GM19025 (cell line): ENCODE results near the gene AMIGO3.
A peak's percentile ranks its signal among the peaks of the same experiment; 100 is the strongest.
"Not testable (repeated sequence)": the region's sequence is repeated elsewhere in the genome, so short reads cannot be mapped to it uniquely, and the experiment has no call there.

Source experiments
- ATAC-seq: cut with Tn5 transposase; IDR thresholded peaks from one replicate; pipeline ENCODE4 v1.9.1; 2021; ENCODE audit warnings: mild to moderate bottlenecking, low read depth, moderate library complexity; ENCODE audit not compliant: unreplicated experiment

The AMIGO3 gene

GRCh38 chr3:49719214-49719884 lies at the start of gene AMIGO3:
Gene AMIGO3 (minus strand): TSS chr3:49719684. CDS start chr3:49719465, 219 bp downstream.
- peak; percentile 42 for ATAC-seq

DNA sequence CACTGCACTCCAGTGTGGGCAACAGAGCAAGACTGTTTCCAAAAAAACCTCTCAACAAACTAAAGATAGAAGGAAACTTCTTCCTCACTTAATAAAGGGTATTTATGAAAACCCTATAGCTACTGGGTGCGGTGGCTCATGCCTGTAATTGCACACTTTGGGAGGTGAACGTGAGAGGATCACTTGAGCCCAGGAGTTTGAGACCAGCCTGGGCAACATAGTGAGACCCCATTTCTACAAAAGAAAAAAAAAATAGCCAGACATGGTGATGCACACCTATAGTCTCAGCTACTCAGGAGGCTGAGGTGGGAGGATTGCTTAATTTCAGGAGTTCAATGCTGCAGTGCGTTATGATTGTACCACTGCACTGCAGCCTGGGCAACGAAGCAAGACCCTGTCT lies 44.5 kb upstream of the AMIGO3 start:
- no peak for ATAC-seq

DNA sequence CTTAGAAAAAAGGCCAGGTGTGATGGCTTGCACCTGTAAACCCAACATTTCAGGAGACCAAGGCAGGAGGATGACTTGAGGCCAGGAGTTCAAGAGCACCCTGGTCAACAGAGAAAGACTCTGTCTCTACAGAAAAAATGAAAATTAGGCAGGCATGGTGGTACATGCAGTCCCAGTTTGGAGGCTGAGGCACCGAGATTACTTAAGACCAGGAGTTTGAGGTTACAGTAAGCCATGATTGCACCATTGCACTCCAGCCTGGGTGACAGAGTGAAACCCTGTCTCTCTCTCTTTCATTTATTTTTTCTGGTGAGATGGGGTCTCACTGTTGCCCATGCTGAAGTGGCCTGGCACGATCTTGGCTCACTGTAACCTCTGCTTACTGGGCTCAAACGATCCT lies 42.2 kb upstream of the AMIGO3 start:
- ATAC-seq: no peak

GRCh38 chr3:49759226-49759625 lies 39.7 kb upstream of the AMIGO3 start:
- no peak for ATAC-seq

GRCh38 chr3:49757197-49757596 lies 37.7 kb upstream of the AMIGO3 start:
- no peak for ATAC-seq

GRCh38 chr3:49756036-49756435 lies 36.6 kb upstream of the AMIGO3 start:
- ATAC-seq: no peak

DNA sequence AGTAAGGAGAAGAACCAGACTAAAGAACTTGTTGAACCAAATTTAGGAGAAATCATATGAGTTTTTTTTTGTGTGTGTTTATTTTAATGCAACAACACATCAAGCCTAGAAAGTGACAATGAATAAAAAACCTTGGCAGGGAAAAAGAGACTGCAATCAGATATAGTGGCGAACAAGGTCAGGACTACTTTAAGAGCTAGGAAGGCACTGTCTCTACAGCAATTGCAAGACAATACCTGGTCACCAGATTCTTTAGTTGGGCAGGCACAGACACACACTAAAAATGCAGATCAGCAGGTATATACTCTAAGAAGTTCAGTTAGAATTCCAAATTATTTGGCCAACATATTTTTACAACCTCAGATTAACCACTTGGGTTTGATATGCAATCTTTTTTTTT lies 35.1 kb upstream of the AMIGO3 start:
- no peak for ATAC-seq

- no peak for ATAC-seq
Measured at GRCh38 chr3:49751501-49751900, 32.0 kb upstream of the AMIGO3 start.

- ATAC-seq: no peak
Measured at GRCh38 chr3:49750056-49750455, 30.6 kb upstream of the AMIGO3 start.

DNA sequence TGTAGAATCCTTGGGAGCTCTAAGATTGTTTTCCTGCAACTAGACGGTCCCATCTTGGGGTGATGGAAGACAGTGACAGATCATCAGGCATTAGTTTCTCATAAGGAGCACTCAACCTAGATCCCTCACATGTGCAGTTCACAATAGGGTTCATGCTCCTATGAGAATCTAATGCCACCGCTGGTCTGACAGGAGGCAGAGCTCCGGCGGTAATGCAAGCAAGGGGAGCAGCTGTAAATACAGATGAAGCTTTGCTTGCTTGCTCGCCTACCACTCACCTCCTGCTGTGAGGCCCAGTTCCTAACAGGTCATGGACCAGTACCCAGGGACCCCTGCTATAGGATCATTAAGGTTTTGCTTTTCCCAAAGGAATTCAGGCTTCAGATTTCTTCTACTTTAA lies 29.4 kb upstream of the AMIGO3 start:
- not testable (repeated sequence) for ATAC-seq

DNA sequence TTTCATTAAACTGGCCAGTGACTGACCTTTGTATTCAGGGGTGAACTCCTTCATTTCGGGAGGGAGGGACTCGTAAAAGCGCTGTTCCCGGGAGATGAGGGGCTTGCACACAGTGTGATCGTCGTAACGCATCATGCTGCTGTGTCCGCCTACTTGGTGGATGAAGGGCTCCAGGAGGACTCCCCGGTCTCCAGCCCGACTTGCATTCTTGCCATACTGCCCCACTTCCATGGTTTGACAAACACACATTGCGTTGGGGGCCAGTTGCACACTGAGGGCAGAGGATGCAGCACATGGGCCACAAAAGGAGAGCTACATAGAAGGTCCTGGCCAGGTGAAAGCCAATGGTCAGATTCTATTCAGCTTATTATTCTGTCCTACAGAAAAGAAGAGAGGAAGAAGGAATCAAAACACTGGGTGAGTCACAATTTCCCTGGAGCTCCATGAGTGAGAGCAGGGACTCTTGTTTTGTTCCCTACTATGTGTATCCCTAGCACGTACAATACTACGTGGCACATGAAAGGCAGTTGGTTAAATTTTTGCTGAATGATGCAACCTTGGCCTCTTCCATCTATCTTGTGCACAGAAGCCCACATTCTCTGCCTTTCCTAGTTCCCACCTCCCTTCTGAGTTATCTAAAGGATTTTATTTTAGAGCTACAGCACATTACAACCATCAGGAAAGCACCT lies 28.5 kb upstream of the AMIGO3 start:
- no peak for ATAC-seq

DNA sequence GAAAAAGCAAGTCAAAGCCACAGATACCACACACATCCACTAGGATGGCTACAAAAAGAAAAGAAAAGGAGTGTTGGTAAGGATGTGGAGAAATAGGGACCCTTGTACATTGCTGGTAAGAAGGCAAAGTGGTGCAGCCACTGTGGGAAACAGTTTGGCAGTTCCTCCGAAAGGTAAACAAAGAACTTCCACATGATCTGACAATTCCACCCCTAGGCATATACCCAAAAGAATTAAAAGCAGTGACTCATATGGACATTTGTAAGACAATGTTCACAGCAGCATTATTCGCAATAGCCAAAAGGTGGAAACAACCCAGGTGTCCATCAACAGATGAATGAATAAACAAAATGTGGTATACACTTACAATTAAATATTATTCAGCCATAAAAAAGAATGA lies 26.5 kb upstream of the AMIGO3 start:
- no peak for ATAC-seq

DNA sequence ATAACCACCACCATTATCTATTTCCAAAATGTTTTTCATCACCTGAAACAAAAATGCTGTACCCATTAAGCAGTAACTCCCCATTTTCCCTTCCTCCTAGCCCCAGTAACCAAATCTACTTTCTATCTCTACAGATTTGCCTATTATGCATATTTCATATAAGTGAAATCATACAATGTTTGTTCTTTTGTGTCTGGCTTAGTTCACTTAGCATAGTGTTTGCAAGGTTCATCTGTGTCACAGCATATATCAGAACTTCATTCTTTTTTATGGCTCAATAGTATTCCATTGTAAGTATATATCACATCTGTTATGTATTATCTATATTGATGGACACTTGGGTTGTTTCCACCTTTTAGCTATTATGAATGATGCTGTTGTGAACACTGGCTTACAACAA lies 20.9 kb upstream of the AMIGO3 start:
- ATAC-seq: no peak

GRCh38 chr3:49738067-49738713 lies 18.7 kb upstream of the AMIGO3 start:
- ATAC-seq: no peak

GRCh38 chr3:49734752-49735151 lies 15.3 kb upstream of the AMIGO3 start:
- ATAC-seq: no peak

DNA sequence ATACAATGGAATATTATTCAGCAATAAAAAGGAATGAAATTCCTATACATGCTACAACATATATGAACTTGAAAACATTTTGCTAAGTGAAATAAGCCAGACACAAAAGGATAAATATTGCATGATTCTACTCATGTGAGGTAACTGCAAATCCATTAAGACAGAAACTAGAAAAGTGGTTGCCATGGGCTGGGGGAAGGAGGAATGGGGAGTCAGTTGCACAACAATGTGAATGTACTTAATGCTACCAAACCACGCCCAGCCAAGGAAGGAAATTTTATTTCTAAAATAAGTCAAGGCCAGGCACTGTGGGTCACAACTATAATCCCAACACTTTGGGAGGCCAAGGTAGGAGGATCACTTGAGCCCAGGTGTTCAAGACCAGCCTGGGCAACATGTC lies 14.1 kb upstream of the AMIGO3 start:
- no peak for ATAC-seq

DNA sequence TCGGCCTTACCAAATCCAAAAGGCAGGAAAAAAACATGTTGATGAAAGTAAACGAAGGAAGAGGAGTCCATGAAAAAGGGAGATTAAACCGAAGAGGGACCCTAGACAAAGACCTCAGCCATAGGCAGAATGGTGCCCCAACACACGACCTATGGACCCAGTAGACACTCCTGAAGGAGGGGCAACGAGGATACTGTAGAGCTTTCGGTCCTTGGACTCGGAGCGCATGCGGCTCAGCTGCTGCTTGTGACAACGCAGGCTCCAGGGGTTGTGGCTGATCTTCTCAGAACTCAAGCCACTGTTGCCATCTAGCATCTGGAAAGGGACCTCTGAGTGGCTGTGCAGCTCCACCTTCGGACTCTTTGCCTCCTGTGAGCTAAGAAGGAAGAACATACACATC lies 13.1 kb upstream of the AMIGO3 start:
- ATAC-seq: no peak

DNA sequence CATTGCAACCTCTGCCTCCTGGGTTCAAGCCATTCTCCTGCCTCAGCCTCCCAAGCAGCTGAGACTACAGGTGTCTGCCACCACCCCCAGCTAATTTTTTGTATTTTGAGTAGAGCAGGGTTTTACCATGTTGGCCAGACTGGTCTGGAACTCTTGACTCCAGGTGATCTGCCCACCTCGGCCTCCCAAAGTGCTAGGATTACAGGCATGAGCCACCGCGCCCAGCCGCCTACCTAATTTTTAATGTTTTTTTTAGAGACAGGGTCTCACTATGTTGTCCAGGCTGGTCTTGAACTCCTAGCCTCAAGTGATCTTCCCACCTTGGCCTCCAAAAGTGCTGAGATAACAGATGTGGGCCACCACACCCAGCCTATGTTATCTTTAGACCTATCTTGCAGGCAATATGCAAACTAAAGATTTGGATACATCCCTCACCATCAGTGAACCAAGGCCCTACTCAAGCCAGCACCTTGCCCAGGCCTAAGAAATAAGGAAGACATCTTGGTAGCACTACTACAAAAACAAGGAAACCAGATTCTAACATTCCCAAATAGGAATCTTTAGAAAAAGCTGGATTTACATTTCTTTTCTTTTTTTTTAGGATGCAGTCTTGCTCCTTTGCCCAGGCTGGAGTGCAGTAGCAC lies 10.6 kb upstream of the AMIGO3 start:
- no peak for ATAC-seq

- ATAC-seq: no peak
Measured at GRCh38 chr3:49727924-49728361, 8.5 kb upstream of the AMIGO3 start.

DNA sequence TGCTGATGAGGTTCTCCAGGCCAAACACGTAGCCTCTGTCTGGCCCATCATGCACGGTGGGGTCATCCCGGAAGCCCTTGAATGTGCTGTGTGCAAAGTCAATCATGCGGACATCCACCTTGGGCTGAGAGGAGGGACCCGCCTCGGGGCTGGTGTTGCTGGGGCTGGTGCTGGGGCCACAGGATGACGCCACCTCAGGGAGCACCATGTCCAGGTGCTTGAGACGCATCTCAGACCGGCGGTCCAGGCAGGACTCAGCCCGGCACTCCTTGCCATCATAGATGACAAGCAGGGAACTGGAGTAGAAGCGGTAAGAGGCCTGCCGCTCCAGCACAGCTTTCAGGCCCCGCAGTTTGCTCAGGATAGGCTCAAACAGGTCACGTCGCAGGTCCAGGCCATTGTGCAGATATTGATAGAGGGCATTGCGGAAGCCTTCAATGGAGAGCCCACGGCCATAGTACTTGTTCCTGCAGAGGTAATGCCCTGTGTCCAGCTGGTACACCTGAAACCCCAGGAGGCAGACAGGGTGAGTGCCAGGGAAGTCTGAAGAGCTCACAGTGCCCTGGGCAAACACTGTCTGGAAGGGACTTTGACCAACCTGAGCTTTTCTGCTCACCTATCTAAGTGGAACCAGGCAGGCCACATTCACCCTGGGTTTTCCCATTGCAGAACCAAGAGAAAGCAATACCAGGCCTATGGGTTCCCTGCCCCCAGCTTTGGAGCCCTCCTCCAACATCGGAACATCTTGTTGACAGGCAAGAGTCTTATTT lies 7.9 kb upstream of the AMIGO3 start:
- no peak for ATAC-seq
